ENCODE data around the gene PODXL2.

The PODXL2 gene

GRCh38 chr3:127634653-127635052 is 5.7 kb downstream of the PODXL2 start:
- TF ChIP-seq ZFX (IDR thresholded peaks at IDR 0.05) (no peak), CTCF (conservative IDR thresholded peaks at IDR 0.05) (no peak)
- H3K27ac ChIP-seq = no peak overlapping the region

- no peak overlapping the region for H3K27ac ChIP-seq
- TF ChIP-seq CTCF (conservative IDR thresholded peaks at IDR 0.05) = no peak
- no peak for TF ChIP-seq ZFX (IDR thresholded peaks at IDR 0.05)
Observed at GRCh38 chr3:127637546-127637945, 8.6 kb downstream of the PODXL2 start.

- TF ChIP-seq CTCF (conservative IDR thresholded peaks at IDR 0.05) = no peak
- H3K27ac ChIP-seq = no peak overlapping the region
Observed at GRCh38 chr3:127637971-127638370, 9.0 kb downstream of the PODXL2 start.

GRCh38 chr3:127639173-127640041 is 10.4 kb downstream of the PODXL2 start:
- H3K27ac ChIP-seq = peak overlapping the region; percentile 9
- TF ChIP-seq ZFX (IDR thresholded peaks at IDR 0.05) (no peak), CTCF (conservative IDR thresholded peaks at IDR 0.05) (no peak)

GRCh38 chr3:127640042-127640355 is 11.0 kb downstream of the PODXL2 start:
- no peak overlapping the region for H3K27ac ChIP-seq
- TF ChIP-seq CTCF (conservative IDR thresholded peaks at IDR 0.05) (no peak), ZFX (IDR thresholded peaks at IDR 0.05) (no peak)

GRCh38 chr3:127644641-127645370 is 15.8 kb downstream of the PODXL2 start:
- H3K27ac ChIP-seq = no peak overlapping the region
- TF ChIP-seq ZFX (IDR thresholded peaks at IDR 0.05) (no peak), CTCF (conservative IDR thresholded peaks at IDR 0.05) (no peak)

GRCh38 chr3:127645371-127646015 is 16.5 kb downstream of the PODXL2 start:
- TF ChIP-seq ZFX (IDR thresholded peaks at IDR 0.05) (no peak), CTCF (conservative IDR thresholded peaks at IDR 0.05) (no peak)
- no peak overlapping the region for H3K27ac ChIP-seq

Measured in C4-2B (cell line).